HUDEP-2 (cell line): ENCODE data around the gene CNOT11.

ENCODE experiments used
- DNase-seq, 76 experiments: peaks; one replicate each; lab custom pipeline; 2025; ENCODE audit not compliant: unreplicated experiment in 76 of 76; lab: John Stamatoyannopoulos, UW

Gene CNOT11

DNA sequence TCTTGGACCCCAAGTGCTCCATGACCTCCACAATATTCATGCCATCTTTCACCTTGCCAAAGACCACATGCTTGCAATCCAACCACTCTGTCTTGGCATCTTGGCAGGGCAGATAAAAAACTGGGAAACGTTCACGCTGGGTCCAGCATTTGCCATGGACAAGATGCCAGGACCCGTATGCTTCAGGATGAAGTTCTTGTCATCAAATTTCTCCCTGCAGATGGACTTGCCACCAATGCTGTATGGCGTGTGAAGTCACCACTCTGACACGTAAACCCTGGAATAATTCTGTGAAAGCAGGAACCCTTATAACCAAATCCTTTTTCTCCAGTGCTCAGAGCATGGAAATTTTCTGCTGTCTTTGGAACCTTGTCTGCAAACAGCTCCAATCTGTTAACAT is 21.5 kb downstream of the CNOT11 start:
- DNase-seq = no peak

DNA sequence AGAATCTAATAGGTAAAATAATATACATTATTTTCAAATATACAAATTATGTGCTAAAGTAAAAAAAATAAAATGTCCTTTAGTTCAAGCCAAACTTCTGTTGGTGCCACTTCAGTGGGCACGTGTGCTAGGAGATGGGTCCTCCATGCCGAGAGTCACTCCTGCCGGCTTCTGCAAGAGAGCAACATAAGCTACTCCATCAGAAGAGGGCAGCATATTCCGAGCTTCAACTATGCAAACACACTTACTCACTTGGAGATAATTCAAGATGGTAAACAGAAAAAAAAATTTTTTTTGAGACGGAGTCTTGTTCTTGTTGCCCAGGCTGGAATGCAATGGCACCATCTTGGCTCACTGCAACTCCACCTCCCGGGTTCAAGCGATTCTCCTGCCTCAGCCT is 24.4 kb downstream of the CNOT11 start:
- no peak for DNase-seq

DNA sequence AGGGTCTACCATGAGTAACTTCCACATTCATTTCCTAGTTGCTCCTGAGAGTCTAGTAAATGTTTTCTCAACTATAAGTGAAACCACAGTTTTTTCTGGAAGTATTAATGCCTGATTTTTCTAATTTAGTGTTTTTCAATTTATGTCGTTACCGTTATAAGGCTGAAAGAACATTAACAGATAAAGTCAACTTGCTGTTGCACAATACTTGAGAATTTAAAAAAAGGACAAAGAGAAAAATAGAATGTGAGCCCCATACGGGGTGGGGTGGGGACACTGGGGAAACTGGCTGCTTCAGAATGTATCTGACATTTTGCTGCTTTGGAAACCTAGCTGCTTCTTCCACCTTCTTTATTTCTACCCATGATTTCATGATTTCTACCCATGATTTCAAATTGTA is 26.2 kb downstream of the CNOT11 start:
- DNase-seq = no peak

DNA sequence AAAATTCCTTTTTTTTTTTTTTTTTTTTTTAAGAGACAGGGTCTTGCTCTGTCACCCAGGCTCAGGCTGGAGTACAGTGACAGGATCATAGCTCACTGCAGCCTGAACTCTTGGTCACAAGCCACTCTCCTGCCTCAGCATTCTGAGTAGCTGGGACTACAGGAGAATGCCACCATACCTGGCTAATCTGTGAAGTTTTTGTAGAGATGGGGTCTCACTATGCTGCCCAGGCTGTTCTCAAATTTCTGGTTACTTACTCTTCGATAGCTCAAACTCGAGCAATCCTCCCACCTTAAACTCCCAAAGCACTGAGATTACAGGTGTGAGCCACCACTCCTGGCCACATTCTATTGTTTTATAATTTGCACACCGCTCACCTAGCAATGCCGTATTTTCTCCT is 28.8 kb downstream of the CNOT11 start:
- DNase-seq = no peak

DNA sequence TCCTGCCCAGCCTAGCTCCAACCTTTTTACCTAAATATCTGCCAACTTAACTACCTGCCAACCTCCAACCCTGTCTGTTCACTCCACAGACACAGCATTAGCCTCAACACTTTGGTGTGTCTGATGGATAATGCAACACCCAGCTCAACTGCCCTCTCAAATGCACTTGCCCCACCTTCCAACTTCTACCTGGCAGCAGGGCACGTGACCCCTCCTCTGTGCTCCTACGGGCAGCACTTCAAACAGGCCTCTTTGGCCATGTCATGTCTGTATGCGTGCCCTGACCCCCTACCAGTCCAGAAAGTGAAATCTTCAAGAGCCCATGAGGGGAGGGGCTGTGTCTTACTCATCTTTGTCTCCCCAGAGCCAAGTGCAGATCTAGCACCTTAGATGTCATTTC is 30.3 kb downstream of the CNOT11 start:
- DNase-seq = no peak

DNA sequence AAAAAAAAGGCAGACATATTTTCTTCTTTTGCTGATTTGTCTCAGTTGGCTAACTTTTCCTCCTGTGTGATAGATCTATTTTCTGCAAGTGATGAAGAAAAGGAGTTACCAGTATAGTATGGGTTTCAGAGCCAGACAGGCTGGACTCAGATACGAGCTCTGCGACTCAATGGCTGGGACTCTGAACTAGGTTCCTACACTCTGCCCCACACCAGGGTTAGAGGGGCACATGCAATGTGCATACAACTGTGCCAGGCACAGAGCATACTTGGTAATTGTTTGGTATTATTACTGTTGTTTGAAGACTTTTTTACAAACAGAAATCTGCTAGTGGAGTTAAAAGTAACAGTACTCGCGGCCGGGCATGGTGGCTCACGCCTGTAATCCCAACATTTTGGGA is 34.0 kb downstream of the CNOT11 start:
- no peak for DNase-seq

DNA sequence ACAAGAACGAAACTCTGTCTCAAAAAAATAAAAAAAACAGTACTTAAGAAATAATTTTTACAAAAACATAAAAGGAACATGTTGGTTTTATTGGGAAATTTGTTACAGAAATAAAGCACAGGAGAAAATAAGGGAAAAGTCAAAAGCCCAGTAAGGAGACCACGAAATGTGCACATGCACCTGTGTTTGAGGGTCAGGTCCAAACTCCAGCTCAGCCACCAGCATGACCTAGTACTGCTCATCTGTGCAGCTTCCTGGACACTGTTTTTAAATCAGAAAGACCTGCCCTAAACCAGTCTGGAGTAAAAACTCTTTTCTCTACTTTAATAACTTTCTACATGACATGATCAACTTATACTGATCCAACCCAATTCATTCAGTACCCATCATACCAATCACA is 34.6 kb downstream of the CNOT11 start:
- DNase-seq = no peak

DNA sequence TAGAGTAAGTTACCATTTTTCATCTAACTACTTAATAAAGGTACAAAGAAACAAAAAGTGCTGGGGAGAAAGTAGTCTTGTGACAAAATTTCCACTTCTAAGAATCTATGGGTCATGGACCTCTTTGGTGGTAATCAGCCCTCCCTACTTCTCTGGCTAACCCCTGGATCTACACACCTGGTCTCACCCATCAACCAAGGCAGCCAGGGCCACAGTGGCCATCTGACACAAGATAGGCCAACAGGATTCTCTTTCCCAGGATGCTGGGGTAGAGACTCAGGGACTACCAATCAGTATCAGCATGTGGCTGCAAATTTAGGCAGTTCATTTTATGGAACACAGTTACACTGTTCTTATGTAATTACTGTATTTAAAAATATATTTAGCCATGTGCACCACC is 38.0 kb downstream of the CNOT11 start:
- DNase-seq = no peak

DNA sequence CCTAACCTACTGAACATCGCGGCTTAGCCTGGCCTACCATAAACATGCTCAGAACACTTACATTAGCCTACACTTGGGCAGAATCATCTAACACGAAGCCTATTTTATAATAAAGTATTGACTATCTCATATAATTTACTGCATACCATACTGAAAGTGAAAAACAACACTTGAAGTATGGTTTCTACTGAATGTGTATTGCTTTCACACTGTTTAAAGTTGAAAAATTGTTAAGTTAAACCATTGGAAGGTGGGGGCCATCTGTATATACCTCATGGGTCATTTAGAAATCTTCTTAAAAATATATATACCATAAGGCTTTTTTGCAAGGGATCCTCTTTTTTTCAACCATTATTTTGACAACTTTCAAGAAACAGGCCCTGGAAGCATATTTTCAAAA is 39.3 kb downstream of the CNOT11 start:
- no peak for DNase-seq

DNA sequence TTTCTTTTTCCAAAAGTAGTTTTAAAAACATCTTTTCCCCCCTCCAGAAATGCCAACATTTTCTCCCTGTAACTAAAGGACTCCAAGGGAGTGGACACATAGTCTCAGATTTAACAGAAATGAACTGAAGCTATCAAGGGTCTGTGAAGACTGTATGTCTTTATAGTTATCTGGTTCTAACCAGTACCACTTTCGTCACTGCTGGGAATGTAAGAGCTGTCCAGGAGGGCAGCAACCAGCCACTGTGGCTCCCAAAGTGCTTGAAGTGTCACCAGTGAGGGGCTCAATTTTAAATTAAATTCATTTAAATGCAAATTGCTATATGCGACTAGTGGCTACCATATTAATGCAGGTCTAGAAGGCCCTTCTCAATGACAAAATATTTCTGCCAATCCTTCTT is 40.9 kb downstream of the CNOT11 start:
- no peak for DNase-seq

DNA sequence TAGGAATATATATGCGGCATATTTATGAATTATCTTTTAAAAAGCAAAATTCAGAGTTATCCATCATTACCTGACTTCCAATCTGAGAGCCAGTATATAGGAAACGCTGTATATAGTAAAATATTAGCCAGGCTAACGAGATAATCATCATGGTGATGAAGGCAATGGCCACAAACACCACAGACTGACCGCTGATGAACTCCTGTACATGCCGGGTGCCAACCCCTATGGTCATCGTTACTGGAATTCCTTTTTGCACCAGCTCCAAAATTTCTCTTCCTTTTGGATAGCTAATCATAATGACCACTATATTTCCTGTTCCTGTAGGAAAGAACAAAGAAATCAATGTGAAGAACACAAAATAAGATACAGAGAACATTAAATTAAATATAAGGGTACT is 42.2 kb downstream of the CNOT11 start:
- no peak for DNase-seq

DNA sequence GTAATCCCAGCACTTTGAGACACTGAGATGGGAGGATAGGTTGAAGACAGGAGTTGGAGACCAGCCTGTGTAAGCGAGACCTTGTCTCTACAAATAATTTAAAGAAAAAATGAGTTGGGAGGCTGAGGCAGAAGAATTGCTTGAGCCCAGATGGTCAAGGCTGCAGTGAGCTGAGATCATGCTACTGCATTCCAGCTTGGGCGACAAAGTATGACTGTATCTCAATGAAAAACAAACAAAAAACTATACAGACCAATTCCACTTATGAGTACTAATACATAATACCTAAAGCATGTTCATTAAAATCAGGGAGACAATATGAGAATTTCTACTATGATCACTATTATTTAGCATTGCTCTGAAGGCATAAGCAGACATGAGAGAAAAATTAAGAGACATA is 43.2 kb downstream of the CNOT11 start:
- DNase-seq = no peak

DNA sequence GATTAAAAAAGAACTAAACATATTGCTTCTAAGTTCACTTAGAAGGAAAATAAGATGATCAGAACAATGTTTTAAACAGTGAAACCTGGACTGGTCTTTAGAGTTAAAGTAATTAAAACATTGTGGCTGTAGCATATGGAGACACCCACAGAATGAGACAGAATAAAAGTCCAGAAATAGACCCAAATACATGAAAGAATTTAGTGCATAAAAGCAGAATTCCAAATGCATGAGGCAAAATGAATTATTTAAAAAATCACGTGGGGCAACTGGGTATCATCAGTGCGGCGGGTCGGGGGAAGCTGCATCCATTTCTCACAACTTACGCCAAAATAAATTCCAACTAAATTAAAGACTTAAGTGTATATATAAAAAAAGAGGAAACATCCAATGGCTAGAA is 43.7 kb downstream of the CNOT11 start:
- no peak for DNase-seq

DNA sequence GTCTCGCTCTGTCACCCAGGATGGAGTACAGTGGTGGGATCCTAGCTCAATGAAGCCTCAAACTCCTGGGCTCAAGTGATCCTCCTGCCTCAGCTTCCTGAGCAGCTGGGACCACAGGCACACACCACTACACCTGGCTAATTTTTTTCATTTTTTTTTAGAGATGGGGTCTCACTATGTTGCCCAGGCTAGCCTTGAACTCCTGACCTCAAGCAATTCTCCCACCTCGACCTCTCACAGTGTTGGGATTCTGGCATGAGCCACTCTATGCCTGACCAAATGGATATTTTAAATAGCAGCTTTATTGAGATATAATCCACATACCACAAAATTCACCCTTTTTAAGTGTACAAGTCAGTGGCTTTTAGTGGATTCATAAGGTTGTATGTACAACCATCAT is 44.7 kb downstream of the CNOT11 start:
- no peak for DNase-seq

DNA sequence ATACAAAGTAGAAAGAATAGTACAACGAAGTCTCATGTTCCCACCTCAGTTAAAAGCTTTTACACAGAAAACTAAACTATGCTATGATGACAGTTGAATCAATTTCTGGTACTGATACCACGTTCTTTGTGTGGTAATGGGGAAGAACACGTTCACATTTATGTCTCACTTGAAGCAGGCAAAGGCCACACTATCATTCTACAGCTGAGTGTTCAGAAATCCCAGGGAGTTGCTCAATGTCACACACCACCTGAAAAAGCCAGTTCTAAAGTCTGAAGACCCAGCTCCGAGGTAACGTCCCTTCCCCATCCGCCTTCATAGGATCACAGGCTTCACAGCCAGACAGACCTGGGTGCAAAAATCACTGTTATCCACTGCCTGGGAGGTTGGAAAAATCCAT is 46.9 kb downstream of the CNOT11 start:
- DNase-seq = no peak

DNA sequence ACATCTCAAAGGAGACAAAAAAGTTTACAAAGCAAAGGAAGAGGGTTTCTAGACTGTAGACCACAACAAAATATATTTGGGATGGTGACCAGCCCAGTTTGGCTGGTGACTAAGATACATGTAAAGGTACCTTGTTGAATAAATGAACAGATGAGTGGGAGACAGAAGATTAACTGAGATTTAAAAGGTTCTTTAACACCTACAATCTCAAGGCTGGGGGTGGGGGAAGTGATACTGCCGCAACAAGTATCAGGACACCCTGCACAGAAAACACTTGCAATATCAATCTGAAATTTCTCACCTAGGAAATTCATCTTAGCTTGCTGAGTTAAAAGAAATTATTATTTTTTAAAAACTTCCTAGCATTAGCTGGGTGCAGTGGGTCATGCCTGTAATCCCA is 47.5 kb downstream of the CNOT11 start:
- DNase-seq = no peak

DNA sequence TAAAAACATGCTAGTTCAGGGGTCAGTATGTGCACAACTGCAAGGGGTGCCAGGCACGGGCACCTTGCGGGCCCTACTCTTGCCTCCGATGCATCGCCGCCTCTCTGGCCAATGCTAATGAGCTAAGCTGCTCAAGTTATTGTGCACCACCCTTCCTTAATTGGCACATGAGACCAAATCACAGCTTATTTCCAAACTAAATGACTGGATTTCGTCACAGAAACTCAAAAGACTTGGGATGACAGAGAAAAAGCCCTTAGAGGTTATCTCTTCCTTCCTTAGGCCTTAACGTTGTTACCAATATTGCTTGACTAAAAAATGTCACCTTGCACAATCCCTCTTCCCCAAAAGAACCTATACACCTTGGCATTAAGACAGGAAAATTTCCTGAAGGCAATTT is 48.1 kb downstream of the CNOT11 start:
- no peak for DNase-seq

DNA sequence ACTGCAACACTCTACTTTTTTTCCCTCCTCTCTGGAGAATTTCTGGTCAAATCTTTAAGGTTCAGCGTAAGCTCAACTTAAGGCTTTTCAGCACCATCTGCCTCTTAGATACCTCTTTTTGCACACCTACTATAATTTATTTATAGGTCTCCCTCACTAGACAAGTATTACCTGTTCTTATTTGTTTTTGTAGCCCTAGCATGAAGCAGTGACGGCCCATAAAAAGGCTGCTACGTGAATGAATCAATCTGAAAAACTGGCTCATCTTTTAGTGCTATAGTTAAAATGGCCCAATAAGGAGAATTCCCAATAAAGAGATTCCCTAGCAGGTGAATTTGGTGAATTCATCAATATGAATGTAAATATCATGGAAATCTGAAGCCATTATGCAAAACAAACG is 49.3 kb downstream of the CNOT11 start:
- DNase-seq = no peak

DNA sequence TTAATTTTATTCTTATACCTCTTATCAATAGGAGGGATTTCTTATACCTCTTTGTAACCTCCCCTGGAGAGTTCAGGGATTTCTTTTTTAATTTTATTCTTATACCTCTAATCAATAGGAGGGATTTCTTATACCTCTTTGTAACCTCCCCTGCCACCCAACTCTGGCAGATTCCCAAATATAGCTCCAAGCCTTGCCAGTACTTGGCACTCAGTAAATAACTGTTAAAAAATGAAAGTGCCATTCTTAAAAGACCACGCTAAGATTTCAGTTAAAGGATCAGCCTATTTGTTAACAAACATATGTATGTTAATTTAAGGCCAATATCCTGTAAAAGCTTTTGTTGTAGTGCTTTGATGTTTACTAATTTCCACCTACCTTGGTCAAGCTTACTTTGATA is 51.0 kb downstream of the CNOT11 start:
- DNase-seq = no peak

DNA sequence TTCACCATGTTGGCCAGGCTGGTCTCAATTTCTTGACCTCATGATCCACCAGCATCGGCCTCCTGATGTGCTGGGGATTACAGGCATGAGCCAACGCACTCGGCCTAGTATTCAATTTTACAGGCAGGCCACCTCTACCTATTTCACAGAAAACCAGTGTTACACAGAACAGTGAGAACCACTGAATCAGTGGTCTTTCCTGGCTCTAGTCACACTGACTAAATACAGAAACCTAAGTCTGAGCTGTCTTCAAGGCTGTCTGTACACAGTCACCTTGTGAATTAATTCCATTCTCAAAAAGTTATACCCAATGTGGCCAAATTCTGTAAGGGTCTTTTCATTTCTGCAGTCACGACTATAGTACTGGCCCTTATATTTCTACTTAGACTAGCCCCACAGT is 52.3 kb downstream of the CNOT11 start:
- no peak for DNase-seq

DNA sequence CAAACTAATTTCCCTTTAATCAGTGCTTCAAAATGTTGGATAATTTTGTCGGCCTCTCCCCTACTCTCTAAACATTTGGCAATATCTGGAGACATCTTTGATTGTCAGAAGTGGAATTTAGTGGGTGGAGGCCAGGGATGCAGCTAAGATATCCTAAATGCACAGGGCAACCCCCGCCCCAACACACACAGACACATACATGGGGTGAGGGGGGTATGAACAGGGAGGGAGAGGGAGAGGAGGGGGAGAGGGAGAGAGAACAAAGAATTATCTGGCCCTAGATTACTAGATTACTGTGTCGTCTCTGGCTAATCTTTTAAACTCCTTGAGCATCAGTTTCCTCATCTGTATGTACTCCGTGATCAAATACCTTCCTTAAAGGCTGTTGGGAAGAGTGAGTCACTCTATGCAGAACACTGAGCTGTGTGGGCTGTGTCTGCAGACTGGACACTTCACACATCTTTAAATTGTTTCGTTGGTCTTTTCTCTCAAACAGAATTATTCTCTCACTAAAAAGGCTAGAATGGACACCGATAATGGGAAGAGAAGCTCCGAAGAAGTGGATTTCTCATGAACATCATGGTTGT is 52.9 kb downstream of the CNOT11 start:
- DNase-seq = peak in 10 of 76 experiments; percentile 3 to 37 (median 15)

DNA sequence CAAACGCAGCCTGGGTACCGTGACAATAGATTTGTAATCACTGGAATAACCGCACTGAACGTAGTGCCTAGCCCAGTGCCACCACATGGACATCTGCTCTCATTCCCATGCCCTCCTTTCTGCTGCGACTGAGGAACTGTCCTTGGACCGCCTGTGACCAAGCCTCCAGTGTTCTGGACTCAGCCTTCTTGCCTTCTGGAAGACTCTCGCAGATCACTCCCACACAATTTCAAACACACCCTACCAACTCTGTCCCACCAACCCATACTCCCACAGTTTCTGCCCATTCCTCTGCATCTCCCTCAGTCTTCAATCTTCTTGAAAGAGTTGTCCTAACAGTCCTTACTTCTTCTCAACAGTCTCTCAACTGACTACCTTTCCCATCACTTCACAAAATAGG is 53.7 kb downstream of the CNOT11 start:
- DNase-seq = peak in 2 of 76 experiments; percentile 3 to 13

DNA sequence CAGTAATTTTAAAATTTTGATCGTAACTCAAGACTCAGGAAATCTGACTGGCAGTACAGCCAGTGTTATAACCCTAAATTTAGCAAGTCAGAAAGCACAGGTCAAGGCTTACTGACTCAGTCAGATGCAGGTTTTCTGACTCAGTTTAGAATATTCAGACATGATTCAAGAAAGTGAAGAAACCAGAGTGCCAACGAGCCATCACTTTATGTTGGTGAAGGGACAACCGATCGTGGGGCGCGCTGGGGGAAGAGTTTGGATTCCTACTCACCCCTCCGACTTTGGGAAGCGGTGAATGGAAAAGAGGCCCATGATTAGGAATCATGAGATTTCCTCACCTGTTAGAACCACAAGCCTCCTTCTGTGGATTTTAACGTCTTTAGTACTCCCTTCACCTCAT is 54.8 kb downstream of the CNOT11 start:
- peak in 1 of 76 experiments; percentile 15 for DNase-seq
